ENCODE results near the gene RGS6. TPM values are rescaled to one million over a fixed set of nuclear protein-coding genes. Genes with fewer than 3 reads are reported as not detected.

The RGS6 gene
- polyA plus RNA-seq, 2 donors: 0.11 to 0.29 TPM

DNA sequence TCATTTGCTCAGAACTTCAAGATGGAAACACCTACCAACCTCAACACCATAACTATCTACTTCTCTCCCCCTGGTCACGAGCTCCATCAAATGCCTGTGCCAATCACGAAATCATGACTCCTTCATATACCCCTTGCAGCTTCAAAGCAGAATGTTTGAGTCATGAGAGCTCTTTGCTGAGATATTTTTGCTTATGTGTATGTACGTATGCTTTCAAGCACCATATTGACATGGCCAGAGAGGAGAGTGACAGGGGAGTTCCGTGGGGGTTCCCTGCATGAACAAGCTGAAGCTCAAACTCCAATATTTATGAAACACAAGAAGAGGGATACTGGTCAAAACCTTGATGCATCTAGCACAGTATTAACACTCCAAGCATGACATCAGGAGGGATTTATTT is 587.3 kb downstream of the RGS6 start:
- Histone ChIP-seq H3K27me3 (ENCODE audit: control insufficient read depth in 1 of 2, insufficient read depth in 2 of 2, low read length in 2 of 2) (no peaks in the 10 kb centered on the region), H3K4me1 (ENCODE audit: control insufficient read depth in 2 of 2, insufficient read depth in 2 of 2, low read length in 1 of 2) (peaks cover 0 to 2% of the 10 kb centered on the region in 2 donors), H3K27ac (ENCODE audit: low read depth in 2 of 2, low read length in 1 of 2) (no peak overlapping the region), H3K4me3 (ENCODE audit: low read depth in 1 of 2, low read length in 2 of 2) (no peak overlapping the region), H3K9me3 (ENCODE audit: control insufficient read depth in 2 of 2, insufficient read depth in 1 of 2, low read depth in 1 of 2, low read length in 1 of 2) (no peaks in the 10 kb centered on the region), H3K36me3 (ENCODE audit: control insufficient read depth in 2 of 2, insufficient read depth in 2 of 2, low read length in 1 of 2) (no peaks in the 10 kb centered on the region)
- 67 to 80% methylated on average over 4 of the region's 4 CpGs for WGBS, 2 donors

DNA sequence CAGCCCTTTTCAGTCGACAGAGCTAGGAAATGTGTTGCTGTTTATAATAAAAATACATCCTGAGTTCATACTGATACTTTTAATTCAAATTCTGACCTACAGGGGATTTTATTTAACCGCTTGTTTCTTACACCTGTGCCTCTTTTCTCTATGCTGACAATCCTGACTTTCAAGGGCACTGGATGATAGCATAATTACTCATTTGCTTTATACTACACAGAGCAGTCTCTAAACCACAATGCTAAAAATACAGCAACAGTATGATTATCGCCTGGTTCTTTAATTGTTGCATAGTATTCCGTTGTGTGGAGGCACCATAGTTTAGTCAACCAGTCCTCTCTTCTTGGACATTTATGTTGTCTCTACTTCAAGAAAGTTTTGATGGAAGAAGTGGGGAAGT is 588.8 kb downstream of the RGS6 start:
- H3K27ac ChIP-seq (ENCODE audit: low read depth in 2 of 2, low read length in 1 of 2): no peak overlapping the region
- H3K4me1 ChIP-seq (ENCODE audit: control insufficient read depth in 2 of 2, insufficient read depth in 2 of 2, low read length in 1 of 2): peaks cover 0 to 2% of the 10 kb centered on the region in 2 donors
- no peak overlapping the region for H3K4me3 ChIP-seq (ENCODE audit: low read depth in 1 of 2, low read length in 2 of 2)
- H3K27me3 ChIP-seq (ENCODE audit: control insufficient read depth in 1 of 2, insufficient read depth in 2 of 2, low read length in 2 of 2): no peaks in the 10 kb centered on the region
- no peaks in the 10 kb centered on the region for H3K36me3 ChIP-seq (ENCODE audit: control insufficient read depth in 2 of 2, insufficient read depth in 2 of 2, low read length in 1 of 2)
- no peaks in the 10 kb centered on the region for H3K9me3 ChIP-seq (ENCODE audit: control insufficient read depth in 2 of 2, insufficient read depth in 1 of 2, low read depth in 1 of 2, low read length in 1 of 2)
- WGBS, 2 donors: 84 to 85% methylated on average over 4 of the region's 4 CpGs

GRCh38 chr14:72521968-72522741 is 589.9 kb downstream of the RGS6 start:
- Histone ChIP-seq H3K36me3 (ENCODE audit: control insufficient read depth in 2 of 2, insufficient read depth in 2 of 2, low read length in 1 of 2) (no peaks in the 10 kb centered on the region), H3K4me1 (ENCODE audit: control insufficient read depth in 2 of 2, insufficient read depth in 2 of 2, low read length in 1 of 2) (peaks cover 0 to 2% of the 10 kb centered on the region in 2 donors), H3K9me3 (ENCODE audit: control insufficient read depth in 2 of 2, insufficient read depth in 1 of 2, low read depth in 1 of 2, low read length in 1 of 2) (no peaks in the 10 kb centered on the region), H3K4me3 (ENCODE audit: low read depth in 1 of 2, low read length in 2 of 2) (no peak overlapping the region), H3K27me3 (ENCODE audit: control insufficient read depth in 1 of 2, insufficient read depth in 2 of 2, low read length in 2 of 2) (no peaks in the 10 kb centered on the region), H3K27ac (ENCODE audit: low read depth in 2 of 2, low read length in 1 of 2) (no peak overlapping the region)
- 86 to 87% methylated on average over 8 of the region's 8 CpGs for WGBS, 2 donors

DNA sequence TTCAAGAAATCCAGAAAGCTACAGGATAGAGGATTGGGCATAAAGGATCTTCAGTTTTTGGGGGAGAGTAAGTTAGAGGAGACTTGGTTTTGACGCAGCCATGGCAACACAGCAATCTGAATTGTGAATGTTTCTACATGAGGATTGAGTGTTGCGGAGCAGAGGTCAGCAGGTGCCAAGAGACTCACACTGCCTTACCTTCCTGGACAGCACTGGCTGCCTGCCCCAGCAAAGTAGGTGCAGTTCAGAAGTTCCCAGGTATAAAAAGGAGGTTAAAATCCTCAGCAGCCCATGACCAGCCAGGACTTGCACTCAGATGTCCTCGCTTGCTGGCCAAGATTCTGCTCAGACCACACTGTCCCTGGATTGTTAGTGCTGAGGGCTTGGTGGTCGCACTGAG is 590.6 kb downstream of the RGS6 start:
- H3K4me3 ChIP-seq (ENCODE audit: low read depth in 1 of 2, low read length in 2 of 2): no peak overlapping the region
- no peaks in the 10 kb centered on the region for H3K27me3 ChIP-seq (ENCODE audit: control insufficient read depth in 1 of 2, insufficient read depth in 2 of 2, low read length in 2 of 2)
- H3K36me3 ChIP-seq (ENCODE audit: control insufficient read depth in 2 of 2, insufficient read depth in 2 of 2, low read length in 1 of 2): no peaks in the 10 kb centered on the region
- H3K27ac ChIP-seq (ENCODE audit: low read depth in 2 of 2, low read length in 1 of 2): no peak overlapping the region
- peaks cover 0 to 2% of the 10 kb centered on the region in 2 donors for H3K4me1 ChIP-seq (ENCODE audit: control insufficient read depth in 2 of 2, insufficient read depth in 2 of 2, low read length in 1 of 2)
- H3K9me3 ChIP-seq (ENCODE audit: control insufficient read depth in 2 of 2, insufficient read depth in 1 of 2, low read depth in 1 of 2, low read length in 1 of 2): no peaks in the 10 kb centered on the region
- WGBS, 2 donors: 94 to 96% methylated on average over 4 of the region's 4 CpGs

DNA sequence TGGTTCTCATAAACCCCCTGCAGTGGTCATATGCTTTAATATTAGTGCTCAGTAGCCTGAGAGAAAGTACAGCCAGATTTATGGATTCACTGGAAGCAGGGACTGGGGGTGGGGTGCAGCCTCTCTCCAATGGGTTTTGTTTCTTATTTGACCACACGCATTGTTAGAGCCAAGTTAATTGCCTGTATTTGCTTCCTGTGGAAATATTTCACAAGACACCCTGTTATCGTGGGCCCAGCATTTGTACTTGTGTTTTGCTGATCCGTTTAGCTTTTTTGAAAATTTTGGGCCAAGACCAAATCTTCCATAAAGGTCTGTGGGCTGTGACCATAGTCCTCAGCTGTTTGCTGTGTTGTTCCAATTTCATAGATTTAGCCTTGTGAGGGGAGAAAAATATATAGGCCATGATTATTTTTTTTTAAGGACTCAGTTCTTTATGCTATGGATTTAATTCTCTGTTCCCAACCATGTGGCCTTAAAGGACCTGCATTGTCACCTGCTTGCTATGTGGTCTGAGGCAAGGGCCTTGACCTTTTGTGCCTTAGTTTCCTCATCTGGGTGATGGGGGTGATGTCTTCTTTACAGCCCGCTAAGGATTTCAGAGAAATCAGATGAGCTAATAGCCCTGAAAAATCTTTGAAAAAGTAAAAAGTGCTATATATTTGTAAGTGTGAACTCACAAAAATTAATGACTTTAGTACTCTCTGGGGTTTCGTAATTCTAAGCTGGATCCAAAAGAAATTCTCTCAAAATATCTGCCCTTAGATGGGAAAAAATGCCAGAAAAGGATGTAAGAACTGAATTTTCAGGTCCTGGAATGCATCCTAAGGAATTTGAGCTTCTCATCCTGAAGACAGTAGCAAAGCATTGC is 591.4 kb downstream of the RGS6 start:
- Histone ChIP-seq H3K9me3 (ENCODE audit: control insufficient read depth in 2 of 2, insufficient read depth in 1 of 2, low read depth in 1 of 2, low read length in 1 of 2) (no peaks in the 10 kb centered on the region), H3K4me3 (ENCODE audit: low read depth in 1 of 2, low read length in 2 of 2) (no peak overlapping the region), H3K27me3 (ENCODE audit: control insufficient read depth in 1 of 2, insufficient read depth in 2 of 2, low read length in 2 of 2) (no peaks in the 10 kb centered on the region), H3K4me1 (ENCODE audit: control insufficient read depth in 2 of 2, insufficient read depth in 2 of 2, low read length in 1 of 2) (no peaks in the 10 kb centered on the region), H3K36me3 (ENCODE audit: control insufficient read depth in 2 of 2, insufficient read depth in 2 of 2, low read length in 1 of 2) (no peaks in the 10 kb centered on the region), H3K27ac (ENCODE audit: low read depth in 2 of 2, low read length in 1 of 2) (no peak overlapping the region)
- 74 to 80% methylated on average over 5 of the region's 5 CpGs for WGBS, 2 donors

- Histone ChIP-seq H3K4me1 (ENCODE audit: control insufficient read depth in 2 of 2, insufficient read depth in 2 of 2, low read length in 1 of 2) (no peaks in the 10 kb centered on the region), H3K4me3 (ENCODE audit: low read depth in 1 of 2, low read length in 2 of 2) (no peak overlapping the region), H3K36me3 (ENCODE audit: control insufficient read depth in 2 of 2, insufficient read depth in 2 of 2, low read length in 1 of 2) (no peaks in the 10 kb centered on the region), H3K27ac (ENCODE audit: low read depth in 2 of 2, low read length in 1 of 2) (no peak overlapping the region), H3K9me3 (ENCODE audit: control insufficient read depth in 2 of 2, insufficient read depth in 1 of 2, low read depth in 1 of 2, low read length in 1 of 2) (no peaks in the 10 kb centered on the region), H3K27me3 (ENCODE audit: control insufficient read depth in 1 of 2, insufficient read depth in 2 of 2, low read length in 2 of 2) (no peaks in the 10 kb centered on the region)
These were observed 592.0 kb downstream of the RGS6 start for GRCh38 chr14:72524295-72524629.

DNA sequence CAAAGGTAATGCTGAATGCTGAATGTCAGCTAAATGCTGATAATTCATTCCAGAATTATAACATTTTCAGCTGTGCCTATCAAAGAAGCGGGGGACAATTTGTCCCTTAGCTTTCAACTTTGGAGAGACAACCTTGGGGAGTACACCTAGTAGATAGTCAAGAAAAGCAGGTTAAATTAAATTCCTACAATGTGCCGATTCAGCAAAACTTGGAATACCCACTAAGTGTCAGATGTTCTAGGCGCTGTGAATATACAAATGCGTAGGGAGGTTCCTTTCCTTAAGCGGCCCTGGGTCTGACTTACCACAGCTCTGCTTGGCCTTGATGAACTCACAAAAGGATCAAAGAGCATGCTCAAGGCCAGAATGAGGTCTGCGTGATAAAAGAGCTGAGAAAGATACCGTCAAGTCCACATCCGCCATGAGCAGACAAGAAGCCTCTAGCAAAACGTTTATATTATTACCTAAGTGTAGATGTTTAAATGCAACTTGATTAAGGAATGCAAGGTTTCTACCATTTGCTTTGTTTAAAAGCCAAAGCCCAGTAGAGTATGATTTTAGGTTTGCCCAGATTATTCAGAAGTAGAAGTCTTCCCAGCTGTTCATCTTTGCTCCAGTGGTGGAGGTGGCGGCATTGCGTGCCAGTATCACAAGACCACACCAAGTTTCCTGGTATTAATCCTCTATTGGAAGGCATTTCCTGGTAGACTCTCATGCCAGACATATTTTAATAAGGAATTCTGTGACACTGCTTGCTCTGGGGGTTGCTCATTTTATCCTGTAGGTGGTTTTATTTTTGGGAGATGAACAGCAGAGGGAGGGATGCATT is 593.1 kb downstream of the RGS6 start:
- Histone ChIP-seq H3K36me3 (ENCODE audit: control insufficient read depth in 2 of 2, insufficient read depth in 2 of 2, low read length in 1 of 2) (no peaks in the 10 kb centered on the region), H3K9me3 (ENCODE audit: control insufficient read depth in 2 of 2, insufficient read depth in 1 of 2, low read depth in 1 of 2, low read length in 1 of 2) (no peaks in the 10 kb centered on the region), H3K4me1 (ENCODE audit: control insufficient read depth in 2 of 2, insufficient read depth in 2 of 2, low read length in 1 of 2) (no peaks in the 10 kb centered on the region), H3K27me3 (ENCODE audit: control insufficient read depth in 1 of 2, insufficient read depth in 2 of 2, low read length in 2 of 2) (no peaks in the 10 kb centered on the region), H3K27ac (ENCODE audit: low read depth in 2 of 2, low read length in 1 of 2) (no peak overlapping the region), H3K4me3 (ENCODE audit: low read depth in 1 of 2, low read length in 2 of 2) (no peak overlapping the region)
- WGBS, 2 donors: 83 to 87% methylated on average over 11 of the region's 11 CpGs

DNA sequence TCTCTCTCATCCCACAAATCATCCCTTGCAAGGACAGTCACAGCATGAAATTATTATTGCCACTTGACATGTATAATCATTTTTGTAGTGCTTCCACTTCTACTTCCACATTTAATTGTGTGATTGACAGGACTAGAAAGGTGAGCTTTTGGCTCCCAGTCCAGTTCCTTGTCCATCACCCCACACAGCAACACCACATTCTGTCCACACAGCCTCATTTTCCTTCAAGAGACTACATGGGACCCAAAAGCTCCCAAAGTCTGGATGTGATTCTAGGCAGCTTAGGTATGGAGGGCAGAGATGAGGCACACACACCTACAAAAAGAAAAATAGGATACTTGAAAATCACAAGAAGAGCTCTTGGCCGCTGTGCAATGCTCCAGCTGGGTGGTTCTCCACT is 595.4 kb downstream of the RGS6 start:
- no peaks in the 10 kb centered on the region for H3K9me3 ChIP-seq (ENCODE audit: control insufficient read depth in 2 of 2, insufficient read depth in 1 of 2, low read depth in 1 of 2, low read length in 1 of 2)
- H3K4me1 ChIP-seq (ENCODE audit: control insufficient read depth in 2 of 2, insufficient read depth in 2 of 2, low read length in 1 of 2): no peaks in the 10 kb centered on the region
- H3K4me3 ChIP-seq (ENCODE audit: low read depth in 1 of 2, low read length in 2 of 2): no peak overlapping the region
- 89 to 97% methylated on average over 1 of the region's 1 CpG for WGBS, 2 donors
- no peaks in the 10 kb centered on the region for H3K36me3 ChIP-seq (ENCODE audit: control insufficient read depth in 2 of 2, insufficient read depth in 2 of 2, low read length in 1 of 2)
- no peaks in the 10 kb centered on the region for H3K27me3 ChIP-seq (ENCODE audit: control insufficient read depth in 1 of 2, insufficient read depth in 2 of 2, low read length in 2 of 2)
- no peak overlapping the region for H3K27ac ChIP-seq (ENCODE audit: low read depth in 2 of 2, low read length in 1 of 2)

DNA sequence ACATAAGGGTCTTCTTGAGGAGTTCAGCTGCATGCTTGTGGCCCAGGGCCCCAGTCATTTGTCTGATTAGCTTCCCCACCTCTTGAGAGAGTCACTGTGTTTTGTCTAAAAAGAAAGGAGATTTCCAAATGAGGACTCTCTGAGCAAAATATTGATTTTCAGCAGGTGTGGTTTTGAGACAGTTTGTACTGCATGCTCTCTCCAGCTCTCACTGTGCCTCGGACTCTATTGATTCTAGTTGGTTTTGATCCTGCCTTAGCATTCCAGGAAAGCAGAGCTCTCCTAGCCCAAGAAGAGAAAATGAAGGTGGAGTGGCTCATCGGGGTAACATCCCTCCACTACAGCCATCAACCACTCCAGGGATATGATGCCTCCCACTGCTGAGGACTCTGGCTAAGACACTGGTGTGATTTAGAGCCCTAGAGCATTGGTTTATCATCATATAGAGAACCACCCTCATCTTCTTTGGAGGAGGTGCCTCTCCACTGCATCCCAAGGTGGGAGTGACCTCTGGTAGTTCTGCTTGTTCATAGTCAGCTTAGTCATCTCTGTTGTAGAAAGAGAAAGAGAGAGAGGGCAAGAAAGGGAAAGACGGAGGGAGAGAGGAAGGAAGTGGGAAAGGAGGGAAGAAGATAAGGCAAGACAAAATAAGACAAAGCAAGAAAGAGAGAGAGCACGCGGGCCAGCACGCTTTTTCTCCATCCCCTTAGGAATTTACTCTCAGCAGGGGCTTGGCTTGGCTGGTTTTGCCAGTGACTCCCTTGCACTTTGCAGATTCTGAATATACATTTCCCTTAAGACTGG is 596.0 kb downstream of the RGS6 start:
- H3K4me3 ChIP-seq (ENCODE audit: low read depth in 1 of 2, low read length in 2 of 2): no peak overlapping the region
- H3K27ac ChIP-seq (ENCODE audit: low read depth in 2 of 2, low read length in 1 of 2): no peak overlapping the region
- no peaks in the 10 kb centered on the region for H3K4me1 ChIP-seq (ENCODE audit: control insufficient read depth in 2 of 2, insufficient read depth in 2 of 2, low read length in 1 of 2)
- H3K36me3 ChIP-seq (ENCODE audit: control insufficient read depth in 2 of 2, insufficient read depth in 2 of 2, low read length in 1 of 2): no peaks in the 10 kb centered on the region
- no peaks in the 10 kb centered on the region for H3K27me3 ChIP-seq (ENCODE audit: control insufficient read depth in 1 of 2, insufficient read depth in 2 of 2, low read length in 2 of 2)
- no peaks in the 10 kb centered on the region for H3K9me3 ChIP-seq (ENCODE audit: control insufficient read depth in 2 of 2, insufficient read depth in 1 of 2, low read depth in 1 of 2, low read length in 1 of 2)
- 69 to 73% methylated on average over 6 of the region's 6 CpGs for WGBS, 2 donors

Measured in esophagus (tissue), 2 donors.